Lung microvascular endothelial cell (primary cell): ENCODE results near the gene LOXL3. TPM values are rescaled to one million over a fixed set of nuclear protein-coding genes. Genes with fewer than 3 reads are reported as not detected.

Source experiments
- DNase-seq, 2 donors: peaks; one replicate each; pipeline versions ENCODE4 v3.0.0 to v3.0.0-alpha.2; 2010; ENCODE audit warnings: low read depth in 2 of 2
- total RNA-seq: library from RNA; depleted of rRNA; stranded (reverse); fragments of >200 nt; gene quantifications from 2 replicates; pipeline ENCODE4 v1.2.1, GENCODE V29; 2014

The LOXL3 gene
- 0.65 and 1.2 TPM in 2 replicates for total RNA-seq

GRCh38 chr2:74553892-74554819, at the start of gene LOXL3, which contains the start of gene DOK1:
Gene LOXL3, minus strand, starts transcription at chr2:74553942. Its CDS starts 1,308 bp downstream, at chr2:74552634.
Gene DOK1, plus strand, starts transcription at chr2:74554720. Its CDS starts 35 bp downstream, at chr2:74554755.
- peak; percentile 70 to 84 for DNase-seq

- peak in 1 of 2 donors; percentile 24 for DNase-seq
Measured at GRCh38 chr2:74602586-74603281, 49.0 kb upstream of the LOXL3 start.

GRCh38 chr2:74599676-74600075, 45.9 kb upstream of the LOXL3 start:
- DNase-seq: no peak

GRCh38 chr2:74597410-74597809, 43.7 kb upstream of the LOXL3 start:
- DNase-seq: no peak

- no peak for DNase-seq
Measured at GRCh38 chr2:74596584-74596983, 42.8 kb upstream of the LOXL3 start.

- DNase-seq: no peak
Measured at GRCh38 chr2:74593826-74594772, 40.4 kb upstream of the LOXL3 start.

GRCh38 chr2:74588664-74589063, 34.9 kb upstream of the LOXL3 start:
- no peak for DNase-seq

GRCh38 chr2:74587664-74588277, 34.0 kb upstream of the LOXL3 start:
- DNase-seq: peak; percentile 73 to 82

- no peak for DNase-seq
Measured at GRCh38 chr2:74585406-74586185, 31.9 kb upstream of the LOXL3 start.

GRCh38 chr2:74584088-74584645, 30.4 kb upstream of the LOXL3 start:
- DNase-seq: no peak

- DNase-seq: no peak
Measured at GRCh38 chr2:74583504-74583903, 29.8 kb upstream of the LOXL3 start.

GRCh38 chr2:74582184-74582583, 28.4 kb upstream of the LOXL3 start:
- no peak for DNase-seq

GRCh38 chr2:74581463-74581862, 27.7 kb upstream of the LOXL3 start:
- no peak for DNase-seq

GRCh38 chr2:74578408-74578807, 24.7 kb upstream of the LOXL3 start:
- no peak for DNase-seq

- DNase-seq: peak in 1 of 2 donors; percentile 23
Measured at GRCh38 chr2:74577448-74577847, 23.7 kb upstream of the LOXL3 start.

GRCh38 chr2:74576863-74577229, 23.1 kb upstream of the LOXL3 start:
- DNase-seq: no peak

- no peak for DNase-seq
Measured at GRCh38 chr2:74576211-74576862, 22.6 kb upstream of the LOXL3 start.

GRCh38 chr2:74575320-74575719, 21.6 kb upstream of the LOXL3 start:
- no peak for DNase-seq
